ENCODE results near the gene CERT1.

The CERT1 gene

GRCh38 chr5:75395277-75395676 lies 116.2 kb downstream of the CERT1 start:
- DNase-seq = no peak

GRCh38 chr5:75389430-75389829 lies 122.0 kb downstream of the CERT1 start:
- DNase-seq = no peak

GRCh38 chr5:75387806-75388205 lies 123.6 kb downstream of the CERT1 start:
- no peak for DNase-seq

- no peak for DNase-seq
These were observed 127.2 kb downstream of the CERT1 start for GRCh38 chr5:75384218-75384617.

GRCh38 chr5:75381456-75381855 lies 130.0 kb downstream of the CERT1 start:
- no peak for DNase-seq

- no peak for DNase-seq
These were observed 131.3 kb downstream of the CERT1 start for GRCh38 chr5:75380099-75380498.

- no peak for DNase-seq
These were observed 136.0 kb downstream of the CERT1 start for GRCh38 chr5:75375414-75375813.

GRCh38 chr5:75374394-75374814 lies 137.0 kb downstream of the CERT1 start:
- DNase-seq = no peak

- no peak for DNase-seq
These were observed 137.6 kb downstream of the CERT1 start for GRCh38 chr5:75373862-75374261.

- no peak for DNase-seq
These were observed 143.0 kb downstream of the CERT1 start for GRCh38 chr5:75368391-75368790.

- no peak for DNase-seq
These were observed 144.0 kb downstream of the CERT1 start for GRCh38 chr5:75367401-75367800.

GRCh38 chr5:75366787-75367186 lies 144.6 kb downstream of the CERT1 start:
- no peak for DNase-seq

- DNase-seq = no peak
These were observed 145.7 kb downstream of the CERT1 start for GRCh38 chr5:75365740-75366139.

GRCh38 chr5:75364571-75365280 lies 146.7 kb downstream of the CERT1 start:
- DNase-seq = no peak

GRCh38 chr5:75363726-75364495 lies 147.5 kb downstream of the CERT1 start:
- no peak for DNase-seq

GRCh38 chr5:75363111-75363510 lies 148.3 kb downstream of the CERT1 start:
- DNase-seq = no peak

- no peak for DNase-seq
These were observed 148.9 kb downstream of the CERT1 start for GRCh38 chr5:75362474-75362975.

GRCh38 chr5:75361310-75361709 lies 150.1 kb downstream of the CERT1 start:
- no peak for DNase-seq

GRCh38 chr5:75358117-75358516 lies 153.3 kb downstream of the CERT1 start:
- no peak for DNase-seq

- no peak for DNase-seq
These were observed 154.7 kb downstream of the CERT1 start for GRCh38 chr5:75356719-75357118.

GRCh38 chr5:75355236-75355635 lies 156.2 kb downstream of the CERT1 start:
- DNase-seq = no peak

- no peak for DNase-seq
These were observed 160.1 kb downstream of the CERT1 start for GRCh38 chr5:75351139-75351926.

- no peak for DNase-seq
These were observed 161.8 kb downstream of the CERT1 start for GRCh38 chr5:75349663-75350062.

All from right kidney (tissue), 1 donor.